Stimulated activated CD8-positive, alpha-beta memory T cell treated with anti-CD3 and anti-CD28 coated beads, Interleukin-7, amount 100 ng/mL, for 4 hours (primary cell): ENCODE results near the gene FAM210A.
A peak's percentile ranks its signal among the peaks of the same experiment; 100 is the strongest.

Source experiments
- DNase-seq, 2 donors: peaks; one replicate each; pipeline ENCODE4 v3.0.0-alpha.2; 2020; ENCODE audit warnings: low read depth in 2 of 2

The FAM210A gene

DNA sequence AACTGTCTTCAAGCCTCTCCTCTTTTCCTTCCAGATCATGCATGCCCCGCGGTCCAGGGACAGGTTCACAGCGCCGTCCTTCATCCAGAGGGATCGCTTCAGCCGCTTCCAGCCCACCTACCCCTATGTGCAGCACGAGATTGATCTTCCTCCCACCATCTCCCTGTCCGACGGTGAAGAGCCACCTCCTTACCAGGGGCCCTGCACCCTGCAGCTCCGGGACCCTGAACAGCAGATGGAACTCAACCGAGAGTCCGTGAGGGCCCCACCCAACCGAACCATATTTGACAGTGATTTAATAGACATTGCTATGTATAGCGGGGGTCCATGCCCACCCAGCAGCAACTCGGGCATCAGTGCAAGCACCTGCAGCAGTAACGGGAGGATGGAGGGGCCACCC, 81.3 kb downstream of the FAM210A start:
- no peak for DNase-seq

DNA sequence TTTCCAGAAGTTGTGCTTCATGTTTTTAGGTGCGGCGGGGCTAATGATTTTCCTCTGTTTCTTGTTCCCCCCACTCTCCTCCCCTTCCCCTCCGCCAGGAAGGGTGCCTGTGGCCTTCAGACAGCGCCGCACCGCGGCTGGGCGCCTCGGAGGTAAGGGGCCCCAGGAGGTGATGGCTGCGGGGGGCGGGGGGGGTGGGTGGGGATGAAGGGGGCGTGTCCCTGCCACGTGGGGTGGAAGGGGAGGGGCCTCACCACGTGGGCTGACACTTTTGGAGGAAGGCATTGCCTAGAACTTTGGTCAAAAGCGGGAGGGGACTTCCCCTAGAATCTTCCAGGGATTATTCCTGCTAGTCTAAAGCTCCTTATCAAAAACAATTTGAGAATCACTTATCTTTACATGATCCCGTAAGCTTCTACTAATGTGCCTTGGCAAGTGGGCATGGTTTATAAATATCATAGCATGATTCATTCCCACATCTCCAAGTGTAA, 83.1 kb downstream of the FAM210A start:
- no peak for DNase-seq

DNA sequence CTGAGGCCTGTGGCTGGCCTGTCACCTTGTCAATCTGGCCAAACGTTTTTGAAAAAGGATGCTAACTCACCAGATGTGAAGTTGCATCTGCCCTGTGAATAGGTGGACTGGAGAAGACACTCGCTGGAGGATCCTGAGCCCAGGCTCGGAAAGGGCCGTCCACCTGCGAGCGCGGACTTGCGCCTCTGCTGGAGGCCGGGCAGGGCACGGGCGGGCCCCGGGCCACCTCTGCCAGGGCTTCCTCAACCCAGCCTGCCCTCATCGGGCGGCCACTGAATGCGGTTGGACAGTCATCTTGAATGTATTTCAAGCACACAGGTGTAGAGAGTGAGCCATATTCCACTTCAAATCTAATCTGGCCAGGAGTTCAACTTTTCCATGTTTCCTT, 83.9 kb downstream of the FAM210A start:
- DNase-seq: no peak

DNA sequence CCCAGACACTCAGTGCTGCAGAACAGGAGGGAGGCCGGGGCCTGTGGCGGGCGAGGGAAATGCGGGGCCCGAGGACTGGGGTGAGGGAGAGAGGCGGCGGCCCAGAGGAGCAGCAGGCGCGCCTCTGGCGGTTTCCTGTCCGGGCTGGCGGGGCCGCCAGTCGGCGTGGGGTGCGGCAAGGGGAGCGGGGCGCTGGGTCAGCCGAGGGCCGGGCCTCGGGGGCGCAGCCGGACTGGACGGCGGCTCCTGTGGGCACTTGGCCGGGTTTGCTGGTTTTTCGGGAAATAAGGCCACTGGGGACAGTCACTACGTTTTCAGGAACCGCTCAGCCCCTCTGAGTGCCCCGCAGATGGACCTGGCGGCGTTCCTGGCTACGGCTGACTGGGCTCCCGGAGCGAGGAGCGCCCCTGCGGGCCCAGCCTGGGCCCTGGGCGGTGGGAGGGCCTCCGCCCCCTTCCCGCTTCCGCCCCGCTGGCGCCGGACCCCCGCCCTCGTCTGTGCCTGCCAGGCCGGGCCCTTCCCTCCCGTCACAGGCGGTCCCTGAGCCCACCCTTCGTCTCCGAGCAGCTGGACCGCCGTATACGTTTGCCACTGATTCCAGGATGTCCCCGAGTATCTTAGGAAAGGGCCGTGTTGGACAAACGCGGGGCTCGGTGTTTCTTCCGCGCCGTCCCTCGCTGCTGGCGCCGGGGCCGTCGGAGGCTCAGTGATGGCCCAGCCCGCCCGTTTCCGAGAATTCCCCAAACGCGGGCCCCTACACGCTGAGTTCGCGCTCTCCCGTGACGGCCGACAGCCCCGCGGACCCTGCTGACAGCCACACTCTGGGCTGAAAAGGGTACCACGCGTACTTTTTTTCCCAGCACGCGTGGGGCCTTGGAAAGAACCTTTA, 84.6 kb downstream of the FAM210A start:
- DNase-seq: no peak

DNA sequence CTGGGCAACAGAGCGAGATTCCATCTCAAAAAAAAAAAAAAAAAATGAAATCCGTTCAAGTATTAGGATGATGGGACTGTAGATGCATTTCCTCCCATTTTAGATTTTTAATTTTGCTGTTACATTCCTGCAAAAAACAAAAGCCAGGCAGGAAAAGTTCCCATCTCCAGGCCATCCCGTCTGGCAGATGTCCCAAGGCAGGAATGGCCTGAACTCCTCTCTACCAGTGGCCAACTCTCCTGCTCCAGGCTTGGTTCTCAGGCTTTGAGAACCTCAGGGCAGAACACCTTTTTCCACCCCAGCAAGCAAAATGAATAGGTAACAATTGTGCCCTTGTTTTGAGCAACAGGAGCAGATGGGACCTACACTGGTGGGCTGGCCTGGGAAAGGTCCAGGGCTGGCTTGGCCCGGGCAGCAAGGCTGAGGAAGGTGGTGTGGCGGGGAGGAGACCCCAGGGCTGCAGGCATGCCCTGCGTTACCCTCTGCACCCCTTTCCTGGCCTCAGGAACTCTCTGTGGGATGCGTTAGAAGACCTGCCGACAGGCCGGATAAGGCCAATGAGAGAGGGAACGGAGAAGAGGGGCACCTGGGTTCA, 86.0 kb downstream of the FAM210A start:
- no peak for DNase-seq

DNA sequence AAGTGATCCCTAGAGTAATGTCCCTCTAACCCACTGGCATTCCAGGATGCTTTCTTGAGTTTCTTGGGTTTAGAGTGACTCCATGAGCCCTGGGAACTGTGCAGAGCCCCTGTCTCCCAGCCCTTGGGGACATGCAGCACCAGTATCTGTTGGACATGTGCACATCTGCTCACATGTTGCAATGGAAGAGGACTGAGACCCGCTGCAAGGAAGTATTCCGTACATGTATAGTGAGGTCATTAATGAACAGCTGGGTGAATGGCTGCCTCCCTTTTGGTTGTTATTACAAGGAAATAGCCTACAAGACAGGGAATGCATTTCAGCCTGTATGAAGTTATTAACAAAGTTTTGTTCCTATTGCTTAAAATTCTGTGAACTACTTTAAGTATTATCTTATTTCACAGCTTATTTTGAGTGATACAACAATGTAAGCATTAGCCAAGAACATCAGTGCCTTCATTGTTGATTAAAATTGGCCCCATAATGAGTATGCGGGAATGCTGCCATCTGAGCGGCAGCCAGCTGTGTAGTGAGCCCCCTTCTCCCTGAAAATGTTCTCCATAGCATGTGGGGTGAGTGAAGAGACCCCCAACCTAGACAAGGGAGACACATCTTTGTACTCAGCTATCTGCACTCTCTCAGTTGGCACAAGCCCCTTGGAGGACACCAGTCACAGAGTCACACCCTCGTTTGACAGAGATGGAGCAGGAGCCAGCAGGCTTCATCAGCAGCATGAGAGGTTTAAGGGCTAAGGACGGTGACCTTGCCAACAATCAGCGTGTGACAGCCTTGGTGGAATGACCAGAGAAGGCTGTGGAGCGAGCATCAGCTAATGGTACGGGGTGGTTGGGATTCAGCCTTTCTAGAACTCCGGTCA, 87.4 kb downstream of the FAM210A start:
- DNase-seq: no peak

DNA sequence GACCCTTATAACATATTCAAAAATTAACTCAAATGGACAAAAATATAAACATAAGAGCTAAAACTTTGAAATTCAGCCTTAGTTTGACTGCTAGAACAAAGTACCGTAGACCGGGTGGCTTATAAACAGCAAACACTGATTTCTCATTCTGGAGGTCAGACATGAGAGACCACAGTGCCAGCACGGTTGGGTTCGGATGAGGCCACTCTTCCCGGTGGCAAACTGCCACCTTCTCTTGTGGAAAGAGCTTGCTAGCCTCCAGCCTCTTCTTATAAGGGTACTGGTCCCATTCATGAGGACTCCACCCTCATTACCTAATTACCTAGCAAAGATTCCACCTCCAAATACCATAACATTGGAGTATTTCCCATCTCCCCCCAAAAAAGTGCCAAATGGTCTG, 91.3 kb downstream of the FAM210A start:
- no peak for DNase-seq

DNA sequence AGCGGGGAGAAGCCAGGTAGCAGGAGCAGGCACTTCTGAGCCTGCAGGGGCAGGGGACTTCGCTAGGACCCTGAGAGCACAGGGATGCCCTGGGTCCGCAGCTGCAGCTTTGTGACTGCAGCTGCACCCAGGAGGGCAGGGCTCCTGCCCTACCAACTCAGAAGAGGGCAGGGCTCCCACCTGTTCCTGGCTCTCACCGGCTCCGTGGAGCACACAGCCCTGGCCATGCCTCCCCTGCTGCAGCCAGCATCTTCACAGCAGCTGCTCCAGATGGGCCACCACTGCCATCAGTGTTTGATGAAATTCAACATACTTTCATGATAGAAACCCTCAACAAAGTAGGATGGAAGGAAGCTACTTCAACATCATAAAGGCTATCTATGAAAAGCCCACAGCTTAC, 92.7 kb downstream of the FAM210A start:
- no peak for DNase-seq

DNA sequence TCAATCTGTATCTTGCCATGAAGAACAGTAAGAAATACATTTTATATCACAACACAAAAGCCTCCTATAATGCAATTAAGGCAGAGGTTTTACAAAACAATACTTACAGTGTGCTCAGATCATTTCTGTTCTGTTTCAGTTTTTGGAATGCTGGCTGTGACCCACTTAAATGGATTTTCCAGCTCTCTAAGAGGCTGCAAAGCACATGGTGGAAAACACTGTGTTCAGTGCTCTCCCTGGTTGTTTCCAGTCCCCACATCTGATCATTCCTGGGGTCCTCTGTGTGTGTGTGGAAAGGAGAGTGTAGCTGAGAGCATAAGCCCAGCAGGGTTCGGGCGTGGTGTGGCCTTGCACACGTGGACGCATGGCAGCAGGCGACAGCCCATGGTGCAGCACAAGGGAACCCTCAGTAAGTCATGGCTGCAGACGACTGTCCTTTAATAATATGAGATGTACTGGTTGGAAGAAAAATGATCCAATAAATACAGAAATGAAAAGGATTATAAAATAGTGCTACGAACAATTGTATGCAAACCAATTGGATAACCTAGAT, 95.6 kb downstream of the FAM210A start:
- no peak for DNase-seq

DNA sequence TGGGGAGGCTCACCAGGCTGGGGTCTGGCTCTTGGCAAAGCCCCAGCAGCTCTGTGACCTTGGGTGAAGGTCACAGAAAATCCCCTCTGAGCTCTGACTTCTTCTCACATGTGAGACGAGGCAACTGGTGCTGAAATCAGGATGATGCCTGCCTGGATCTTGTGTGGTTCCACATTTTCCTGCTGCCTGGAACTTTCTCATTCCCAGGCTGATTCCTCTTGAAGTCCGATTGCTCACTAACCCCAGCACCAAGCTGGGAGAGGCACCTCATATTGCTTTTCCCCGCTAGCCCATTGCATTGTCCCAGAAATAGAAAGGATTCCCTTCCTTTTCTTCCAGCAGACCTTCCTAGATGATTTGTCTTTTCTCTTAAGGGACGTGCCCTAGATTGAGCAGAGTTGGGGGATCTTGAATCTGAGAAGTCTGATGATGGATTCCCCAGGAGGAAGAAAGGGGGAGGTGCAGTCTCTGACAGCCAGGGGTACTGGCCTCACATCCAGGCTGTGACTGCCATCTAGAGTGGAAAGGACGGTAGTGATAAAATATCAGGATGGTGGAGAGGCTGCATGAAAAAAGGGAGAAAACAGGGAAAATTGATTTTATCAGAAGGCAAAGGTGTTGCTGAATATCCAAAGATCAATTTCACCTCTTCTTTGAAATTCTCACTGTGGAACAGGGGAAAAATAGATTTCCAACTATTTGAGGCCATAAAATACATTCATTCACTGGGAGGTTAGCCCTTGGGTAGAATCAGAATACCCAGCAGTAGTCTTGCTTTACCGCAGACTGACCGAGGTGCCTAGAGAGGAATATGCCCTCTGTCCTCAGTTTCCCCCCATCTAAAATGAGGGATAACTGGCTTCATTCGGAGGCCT, 96.3 kb downstream of the FAM210A start:
- DNase-seq: peak in 1 of 2 donors; percentile 30

DNA sequence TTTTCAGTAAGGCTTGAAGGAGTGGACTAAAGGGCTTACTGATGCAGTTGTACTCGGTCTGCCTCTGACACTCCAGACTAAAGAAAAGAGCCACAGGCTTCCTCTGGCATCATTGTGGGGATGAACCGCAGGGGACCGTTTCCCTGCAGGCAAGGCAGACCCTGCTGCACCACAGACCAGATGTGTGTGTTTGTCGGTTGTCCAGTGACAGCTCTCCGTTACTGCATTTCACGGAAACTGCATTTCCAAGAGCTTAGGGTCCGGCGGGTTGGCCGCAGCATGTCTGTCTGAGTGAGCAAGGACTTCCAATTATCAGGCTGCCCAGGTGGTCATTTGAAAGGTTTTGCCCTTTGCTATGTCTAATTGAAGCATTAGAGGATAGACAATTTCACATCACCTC, 98.1 kb downstream of the FAM210A start:
- no peak for DNase-seq

DNA sequence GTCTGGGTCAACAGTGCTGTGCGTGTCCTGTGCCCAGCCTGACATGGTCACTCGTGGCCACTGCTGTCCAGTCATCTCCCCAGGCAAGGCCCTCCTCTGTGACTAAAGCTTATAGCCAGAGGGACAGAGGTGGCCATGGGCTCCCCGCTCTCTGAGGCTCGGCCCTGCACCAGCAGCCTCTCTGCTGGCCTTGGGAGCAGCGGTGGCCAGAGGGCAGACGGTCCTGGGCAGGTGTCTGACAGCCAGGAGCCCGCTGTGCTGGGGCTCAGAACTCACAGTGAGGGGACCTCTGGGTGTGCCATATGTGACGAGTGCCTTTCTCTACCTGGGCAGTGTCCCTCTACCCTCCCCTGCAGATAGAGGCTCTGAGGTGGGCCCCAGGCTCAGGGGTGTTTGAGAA, 98.7 kb downstream of the FAM210A start:
- DNase-seq: no peak

DNA sequence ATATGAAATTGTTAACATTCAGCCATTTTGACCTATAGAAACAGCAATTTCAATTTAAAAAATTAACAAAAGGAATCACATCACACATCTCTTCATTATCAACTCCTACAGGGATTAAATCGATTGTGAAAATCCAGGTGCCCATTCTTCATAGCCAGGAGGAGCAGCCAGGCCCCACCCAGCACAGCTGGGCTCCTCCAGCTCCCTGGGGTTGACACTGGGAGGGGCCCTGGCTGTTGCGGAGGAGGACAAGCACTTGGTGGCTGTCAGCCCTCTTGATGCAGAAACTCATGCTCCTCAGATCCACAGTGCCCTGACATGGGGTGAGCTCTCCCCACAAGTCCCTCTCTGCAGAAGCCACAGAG, 99.8 kb downstream of the FAM210A start:
- no peak for DNase-seq

DNA sequence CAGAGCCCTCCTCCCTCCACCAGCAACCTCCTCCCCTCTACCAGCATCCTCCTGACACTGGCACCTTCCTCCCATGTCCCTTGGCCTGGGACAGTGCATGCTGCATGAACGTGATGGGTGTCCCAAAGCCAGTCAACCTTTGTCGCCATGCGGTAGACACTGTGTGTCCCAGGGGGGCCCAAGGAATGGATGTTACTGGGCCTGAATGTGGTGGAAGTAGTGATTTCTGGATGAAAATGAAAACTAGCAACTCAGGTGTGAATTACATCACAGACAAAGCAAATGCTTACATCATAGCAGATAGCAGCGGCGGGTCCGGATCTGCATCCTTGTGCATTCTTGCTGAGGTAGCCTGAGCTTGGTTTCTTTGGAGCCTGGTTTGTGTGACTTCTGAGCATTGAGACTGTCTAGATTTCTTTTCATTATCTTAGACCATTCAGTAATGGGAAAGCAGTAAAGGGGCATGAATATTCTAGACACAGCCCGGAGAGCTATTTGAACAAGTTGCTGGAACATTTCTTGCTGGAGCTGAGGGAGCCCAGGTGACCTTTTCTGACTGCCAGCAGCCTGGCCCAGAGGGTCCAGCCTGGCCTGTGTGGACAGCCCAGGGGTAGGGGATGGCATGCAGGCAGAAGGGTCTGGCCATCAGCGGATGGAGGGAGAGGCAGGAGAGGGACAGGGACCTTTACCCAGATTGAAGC, 100.4 kb downstream of the FAM210A start:
- no peak for DNase-seq

DNA sequence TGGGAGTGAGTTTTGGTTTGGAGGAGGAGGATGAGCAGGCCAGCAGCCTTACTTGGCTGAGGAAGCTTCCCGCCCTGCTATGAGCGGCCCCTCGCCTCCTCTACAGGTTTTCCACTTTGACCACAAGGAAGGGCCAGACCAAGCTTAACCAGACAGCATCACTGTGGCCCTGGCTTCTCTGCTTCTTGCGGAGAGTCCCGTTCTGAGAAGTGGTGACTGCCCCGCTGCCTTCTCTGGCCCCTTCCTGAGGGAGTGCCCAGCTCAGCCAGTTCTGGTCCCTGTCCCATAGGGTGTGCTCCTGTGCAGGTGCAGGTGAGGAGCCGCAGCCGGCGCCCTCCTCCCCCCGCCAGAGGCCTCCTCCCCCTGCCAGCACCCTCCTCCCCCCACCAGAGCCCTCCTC, 101.0 kb downstream of the FAM210A start:
- DNase-seq: no peak

DNA sequence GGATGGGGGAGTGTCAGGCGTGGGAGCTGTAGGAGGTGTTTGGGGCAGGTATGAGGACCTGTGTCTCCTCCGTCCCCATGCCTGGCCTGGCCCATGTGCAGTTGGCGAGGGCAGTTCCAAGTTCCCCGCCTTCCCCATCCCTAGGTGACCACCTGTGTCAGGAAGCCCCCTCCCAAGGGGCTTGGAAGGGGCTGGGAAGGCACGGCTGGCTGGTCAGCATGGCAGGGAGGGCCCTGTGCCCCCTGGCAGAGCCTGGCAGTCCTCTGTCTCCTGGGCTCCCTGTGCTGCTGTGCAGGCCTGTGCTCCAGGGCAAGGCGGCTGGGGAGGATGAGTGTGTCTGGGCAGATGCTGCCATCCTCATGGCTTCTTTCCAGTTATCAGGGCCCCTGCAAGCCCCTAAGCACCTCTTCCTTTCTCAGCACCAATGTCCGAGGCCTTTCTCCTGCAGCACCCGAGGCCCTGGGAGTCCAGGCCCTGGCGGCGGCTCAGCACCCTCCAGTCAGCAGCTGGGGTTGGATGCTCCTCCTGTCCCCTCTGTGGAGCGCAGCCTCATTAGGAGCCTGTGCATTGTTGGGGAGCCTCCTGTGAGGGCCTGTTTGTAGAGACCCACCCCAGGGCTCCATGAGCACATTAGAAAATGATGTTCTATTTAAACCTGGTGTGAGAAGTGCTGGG, 101.7 kb downstream of the FAM210A start:
- no peak for DNase-seq

DNA sequence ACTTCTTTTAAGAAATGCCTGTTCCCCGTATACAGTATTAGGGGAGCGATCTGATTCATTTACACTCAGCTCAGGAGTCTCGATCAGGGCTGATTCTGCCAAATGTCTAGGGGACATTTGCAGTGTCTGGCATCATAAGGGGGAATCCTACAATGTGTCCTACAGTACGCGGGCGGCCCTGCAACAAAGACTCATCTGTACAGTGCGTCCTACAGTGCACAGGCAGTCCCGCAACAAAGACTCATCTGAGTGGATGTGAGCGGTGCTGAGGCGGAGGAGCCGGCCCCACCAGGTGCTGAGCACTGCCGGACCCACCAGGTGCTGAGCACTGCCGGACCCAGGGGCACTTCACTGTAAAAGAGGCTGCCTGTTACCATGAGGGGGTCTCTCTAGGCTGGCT, 102.5 kb downstream of the FAM210A start:
- DNase-seq: no peak

DNA sequence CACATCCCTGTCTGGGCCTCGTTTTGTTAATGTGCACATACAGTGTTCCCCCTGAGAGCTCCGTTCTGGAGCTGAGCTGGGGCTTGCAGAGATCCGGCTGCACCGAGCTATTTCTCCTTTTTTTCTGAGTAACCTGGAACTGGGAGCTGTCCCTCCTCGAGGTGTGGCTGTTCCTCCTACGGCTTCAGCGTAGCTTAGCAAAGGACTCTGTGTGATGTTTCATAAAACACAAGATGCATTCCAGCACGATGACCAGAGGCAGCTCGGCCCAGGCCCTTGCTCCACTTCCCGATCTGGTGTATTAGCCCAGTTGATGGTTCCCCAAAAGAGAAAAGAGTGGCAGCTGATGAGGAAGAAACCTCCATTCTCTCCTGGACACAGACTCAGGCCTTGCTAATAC, 103.0 kb downstream of the FAM210A start:
- no peak for DNase-seq

DNA sequence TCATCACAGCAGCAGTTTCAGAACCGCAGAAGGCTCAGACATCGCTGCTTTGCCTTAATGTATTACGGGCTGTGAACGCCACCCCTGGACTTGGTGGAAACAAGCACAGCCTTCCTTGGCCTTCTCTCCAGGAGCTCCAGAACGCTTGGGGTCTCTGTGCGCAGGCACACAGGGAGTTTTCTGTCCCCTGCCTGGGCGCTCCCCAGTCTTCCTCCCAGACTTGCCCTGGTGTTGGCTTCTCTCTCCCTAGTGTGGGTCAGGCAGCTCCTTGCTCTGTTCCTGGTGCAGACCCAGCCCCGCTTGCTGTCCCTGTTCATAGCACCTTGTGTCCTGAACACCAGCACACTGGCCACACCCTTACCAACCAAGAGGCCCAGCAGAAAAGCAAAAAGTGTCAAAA, 103.6 kb downstream of the FAM210A start:
- no peak for DNase-seq
